NCI-H146 treated with DMSO at 0.1 percent for 48 hours (cell line): Measurements from ENCODE around the gene TMEM119.

ENCODE experiments used
- DNase-seq: peaks from one replicate; lab custom pipeline; 2025; ENCODE audit not compliant: unreplicated experiment; lab: John Stamatoyannopoulos, UW

The TMEM119 gene

GRCh38 chr12:108542320-108542719 is 55.6 kb downstream of the TMEM119 start:
- no peak for DNase-seq
